Cardiac septum (tissue), 1 donor: ENCODE results near the gene NEMP1. TPM values are rescaled to one million over a fixed set of nuclear protein-coding genes. Genes with fewer than 3 reads are reported as not detected.
"Not testable (repeated sequence)": the region's sequence is repeated elsewhere in the genome, so short reads cannot be mapped to it uniquely, and the experiment has no call there.

Source experiments
- DNase-seq: peaks from one replicate; pipeline ENCODE4 v3.0.0-alpha.2; 2020; ENCODE audit warnings: low spot score
- intact Hi-C: fragments of 100-400 bp; cut with DNase I; formaldehyde crosslinking; loops from one replicate; pipeline ENCODE4 v1.14.0; 2022
- long read RNA-seq: library from polyadenylated mRNA; unstranded; transcript quantifications from one replicate; pipeline ENCODE4 v2.0.0, GENCODE V29; 2021
- total RNA-seq: library from RNA; stranded (reverse); fragmentation: NEBNext Ultra II Directional; extraction: Animal tissue kit (Norgen Biotek cat#: 25700); gene quantifications from one replicate; pipeline ENCODE4 v1.2.1, GENCODE V29; 2021
- donor health status: DM: no; HTN: no; CAD: no.

Gene NEMP1, protein sequence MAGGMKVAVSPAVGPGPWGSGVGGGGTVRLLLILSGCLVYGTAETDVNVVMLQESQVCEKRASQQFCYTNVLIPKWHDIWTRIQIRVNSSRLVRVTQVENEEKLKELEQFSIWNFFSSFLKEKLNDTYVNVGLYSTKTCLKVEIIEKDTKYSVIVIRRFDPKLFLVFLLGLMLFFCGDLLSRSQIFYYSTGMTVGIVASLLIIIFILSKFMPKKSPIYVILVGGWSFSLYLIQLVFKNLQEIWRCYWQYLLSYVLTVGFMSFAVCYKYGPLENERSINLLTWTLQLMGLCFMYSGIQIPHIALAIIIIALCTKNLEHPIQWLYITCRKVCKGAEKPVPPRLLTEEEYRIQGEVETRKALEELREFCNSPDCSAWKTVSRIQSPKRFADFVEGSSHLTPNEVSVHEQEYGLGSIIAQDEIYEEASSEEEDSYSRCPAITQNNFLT
- total RNA-seq = 2.4 TPM
- long read RNA-seq, full-length matches to known transcripts = 1 of 3 reads
- long read RNA-seq, partial matches to known transcripts = 1 of 3 reads
- long read RNA-seq, other reads (novel, unspliced or antisense) = 1 of 3 reads

GRCh38 chr12:57078519-57079404 lies at the start of gene NEMP1:
NEMP1 (minus strand) TSS chr12:57078791; CDS start chr12:57078745, 46 bp downstream.
- intact Hi-C loops = no loop called here
- peak; percentile 98 for DNase-seq

- intact Hi-C loops = loop anchor here (2.0 kb wide), 1 partner anchor 25 kb away; no protein-coding TSS in a partner anchor
- DNase-seq = peak; percentile 89
Observed at GRCh38 chr12:57127726-57128518, 49.3 kb upstream of the NEMP1 start, which contains the start of gene LRP1. LRP1 (plus strand) TSS chr12:57128483; CDS start chr12:57128965, 482 bp downstream.

DNA sequence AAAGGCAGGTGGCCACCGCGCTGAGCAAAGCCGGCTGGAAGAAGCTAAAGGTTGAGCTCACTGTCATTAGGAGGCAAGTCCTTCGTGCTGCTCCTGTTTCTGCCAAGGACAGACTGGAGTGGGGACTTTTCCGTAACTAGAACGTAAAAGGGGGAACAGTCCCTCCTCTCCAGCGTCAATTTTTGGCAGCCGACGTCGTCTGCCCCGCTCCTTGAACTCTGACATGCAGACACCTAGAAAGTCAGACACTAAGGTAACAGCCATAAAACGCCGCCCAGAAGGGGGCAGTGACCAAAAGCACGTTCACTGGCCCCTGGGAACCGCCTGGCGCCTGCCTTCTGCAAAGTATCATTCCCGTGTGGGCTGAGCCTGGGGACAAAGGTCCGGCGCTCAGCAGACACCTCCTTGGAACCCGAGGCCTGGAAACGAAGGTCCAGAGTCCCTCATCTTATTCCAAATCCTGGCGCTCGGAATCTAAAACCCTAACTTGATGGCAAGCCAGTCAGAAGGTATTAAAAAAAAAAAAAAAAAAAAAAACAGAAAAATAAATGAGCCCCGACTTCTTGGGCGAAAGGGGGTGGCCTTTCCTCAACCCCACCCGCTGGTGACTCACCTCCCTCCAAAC lies 48.6 kb upstream of the NEMP1 start:
- no peak for DNase-seq
- intact Hi-C loops = loop anchor here (2.0 kb wide), 1 partner anchor 26 kb away; no protein-coding TSS in a partner anchor

- intact Hi-C loops = loop anchor here (2.0 kb wide), 1 partner anchor 26 kb away; no protein-coding TSS in a partner anchor
Observed at GRCh38 chr12:57126561-57126960, 48.0 kb upstream of the NEMP1 start.

DNA sequence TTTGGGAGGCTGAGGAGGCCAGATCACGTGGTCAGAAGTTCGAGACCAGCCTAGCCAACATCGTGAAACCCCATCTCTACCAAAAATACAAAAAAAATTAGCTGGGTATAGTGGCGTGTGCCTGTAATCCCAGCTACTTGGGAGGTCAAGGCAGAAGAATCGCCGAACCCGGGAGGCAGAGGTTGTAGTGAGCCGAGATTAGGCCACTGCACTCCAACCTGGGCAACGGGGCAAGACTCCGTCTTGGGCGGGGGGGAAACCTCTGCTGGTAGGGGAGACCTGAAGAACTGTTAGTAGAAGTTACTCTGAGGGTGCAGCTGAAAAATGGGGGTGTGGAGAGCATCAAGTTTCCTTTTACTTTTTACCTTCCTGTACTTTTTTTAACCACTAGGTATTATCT lies 47.5 kb upstream of the NEMP1 start:
- intact Hi-C loops = loop anchor here (2.0 kb wide), 1 partner anchor 27 kb away; no protein-coding TSS in a partner anchor
- no peak for DNase-seq

More at GRCh38 chr12:57126561-57126960, 48.0 kb upstream of the NEMP1 start:
- no peak for DNase-seq

DNA sequence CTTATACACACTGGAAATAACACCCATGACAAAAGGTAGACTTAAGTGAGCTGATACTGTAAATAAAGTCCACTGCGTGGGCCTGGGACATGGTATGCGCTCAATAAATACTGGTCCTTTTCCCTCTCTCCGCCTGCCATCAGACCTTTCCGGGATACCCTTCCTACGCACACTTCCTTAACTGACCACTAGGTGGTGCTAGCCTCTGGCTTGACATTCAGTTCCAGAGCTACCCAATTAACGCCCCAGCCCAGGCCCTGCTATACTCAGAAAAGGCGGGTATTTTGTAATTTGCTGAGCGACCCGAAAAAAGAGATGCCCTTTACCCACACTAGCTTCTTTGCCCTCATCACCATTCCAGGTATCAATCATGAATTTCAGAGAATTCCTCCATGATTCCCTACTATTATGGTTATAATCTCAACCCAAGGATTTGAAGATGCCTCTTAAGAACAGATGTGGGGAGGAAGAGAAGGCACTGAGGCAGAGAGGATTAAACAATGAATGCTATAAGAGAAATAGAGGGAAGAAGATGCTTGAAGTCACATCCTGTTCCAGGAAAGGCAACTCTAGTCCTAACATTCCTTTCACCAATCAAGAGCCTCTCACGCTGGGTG lies 45.8 kb upstream of the NEMP1 start:
- no peak for DNase-seq
- intact Hi-C loops = loop anchor here (1.0 to 2.0 kb wide), 2 partner anchors 50 to 59 kb away; no protein-coding TSS in a partner anchor

DNA sequence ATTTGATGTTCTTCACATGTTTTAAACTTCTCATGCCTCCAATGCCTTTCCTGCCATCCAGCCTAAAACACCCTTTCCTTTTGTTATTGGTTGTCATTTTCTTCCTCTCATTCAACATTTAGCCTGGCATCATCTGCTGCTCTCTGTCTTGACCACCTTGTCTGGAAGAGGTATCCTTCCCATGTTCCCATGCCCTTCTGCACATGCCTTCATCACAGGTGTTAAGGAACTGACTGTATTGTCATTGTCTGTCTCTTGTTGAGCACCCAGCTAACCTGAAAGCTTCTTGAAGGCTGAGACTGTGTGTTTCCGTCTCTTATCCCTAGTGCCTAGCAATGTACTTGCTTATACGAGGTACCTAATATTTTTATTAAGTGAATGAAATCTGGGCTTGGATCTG lies 45.2 kb upstream of the NEMP1 start:
- DNase-seq = no peak
- intact Hi-C loops = loop anchor here (1.0 to 2.0 kb wide), 2 partner anchors 51 to 59 kb away; no protein-coding TSS in a partner anchor

GRCh38 chr12:57120718-57121117 lies 42.1 kb upstream of the NEMP1 start:
- DNase-seq, intact Hi-C loops: not testable (repeated sequence)

DNA sequence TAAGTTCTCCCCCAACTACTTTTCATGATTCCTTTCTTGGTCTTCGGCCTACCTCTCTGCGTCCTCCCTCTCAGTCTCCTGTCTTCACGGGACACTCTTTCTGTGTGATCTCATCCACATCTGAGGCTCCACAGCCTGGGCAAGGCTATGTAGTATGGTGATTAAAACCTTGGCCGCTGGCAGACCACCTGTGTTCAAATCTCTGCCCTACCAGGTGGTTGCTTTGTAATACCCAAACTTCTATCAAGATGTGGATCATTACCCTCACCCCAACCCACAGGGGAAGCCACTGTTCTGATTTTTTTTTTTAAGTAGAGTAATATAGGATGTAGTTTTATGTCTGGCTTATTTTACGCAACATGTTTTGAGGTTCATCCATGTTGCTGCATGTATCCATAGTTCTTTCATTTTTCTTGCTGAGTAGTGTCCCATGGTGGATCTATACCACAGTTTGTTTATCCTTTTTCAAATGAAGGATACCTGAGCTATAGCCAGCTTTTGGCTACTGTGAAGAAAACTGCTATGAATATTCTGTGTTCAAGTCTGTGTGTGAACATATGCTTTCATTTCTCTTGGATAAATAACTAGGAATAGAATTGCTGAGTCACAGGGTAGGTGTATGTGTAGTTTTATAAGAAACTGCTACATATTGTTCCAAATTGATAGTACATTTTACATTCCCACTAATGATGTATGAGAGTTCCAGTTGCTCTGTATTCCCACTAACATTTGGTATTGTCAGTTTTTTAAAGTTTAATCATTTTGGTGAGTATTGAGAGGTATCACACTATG lies 40.9 kb upstream of the NEMP1 start:
- intact Hi-C loops = no loop called here

GRCh38 chr12:57118711-57119271 lies 40.2 kb upstream of the NEMP1 start:
- no peak for DNase-seq
- intact Hi-C loops = no loop called here

More for the DNA sequence above, 40.9 kb upstream of the NEMP1 start:
- no peak for DNase-seq

DNA sequence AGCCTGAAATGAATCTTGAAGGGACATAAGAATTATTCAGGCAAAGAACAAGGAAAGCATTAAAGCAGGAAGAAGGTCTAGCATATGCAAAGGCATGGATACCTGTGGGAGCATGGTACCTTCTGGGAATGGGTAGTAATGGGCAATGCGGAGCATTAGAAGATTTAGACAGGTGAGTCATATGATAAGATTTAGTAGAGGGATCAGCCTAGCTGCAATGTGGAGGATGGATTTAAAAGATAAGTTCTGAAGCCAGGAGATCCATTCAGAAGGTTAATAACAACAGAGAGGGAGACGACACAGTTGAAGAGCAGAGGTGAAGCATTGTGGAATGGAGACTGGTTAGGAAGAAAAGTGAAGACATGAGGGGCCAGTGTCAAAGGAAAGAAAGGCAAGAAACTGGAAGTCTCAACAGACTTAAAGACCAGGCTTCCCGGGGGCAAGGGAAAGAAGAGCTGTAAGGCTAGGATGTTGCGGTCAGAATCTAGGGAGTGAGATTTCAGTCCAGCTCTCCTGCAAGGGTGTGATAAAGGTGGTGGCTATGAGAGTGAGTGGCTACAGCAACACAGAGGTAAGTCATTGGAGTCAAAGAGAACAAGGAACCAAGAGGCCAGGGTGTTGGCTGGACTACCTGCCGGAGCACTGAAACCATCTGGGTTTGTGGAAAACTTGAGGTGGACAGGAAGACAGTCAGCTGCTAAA lies 38.1 kb upstream of the NEMP1 start:
- intact Hi-C loops = no loop called here
- no peak for DNase-seq

DNA sequence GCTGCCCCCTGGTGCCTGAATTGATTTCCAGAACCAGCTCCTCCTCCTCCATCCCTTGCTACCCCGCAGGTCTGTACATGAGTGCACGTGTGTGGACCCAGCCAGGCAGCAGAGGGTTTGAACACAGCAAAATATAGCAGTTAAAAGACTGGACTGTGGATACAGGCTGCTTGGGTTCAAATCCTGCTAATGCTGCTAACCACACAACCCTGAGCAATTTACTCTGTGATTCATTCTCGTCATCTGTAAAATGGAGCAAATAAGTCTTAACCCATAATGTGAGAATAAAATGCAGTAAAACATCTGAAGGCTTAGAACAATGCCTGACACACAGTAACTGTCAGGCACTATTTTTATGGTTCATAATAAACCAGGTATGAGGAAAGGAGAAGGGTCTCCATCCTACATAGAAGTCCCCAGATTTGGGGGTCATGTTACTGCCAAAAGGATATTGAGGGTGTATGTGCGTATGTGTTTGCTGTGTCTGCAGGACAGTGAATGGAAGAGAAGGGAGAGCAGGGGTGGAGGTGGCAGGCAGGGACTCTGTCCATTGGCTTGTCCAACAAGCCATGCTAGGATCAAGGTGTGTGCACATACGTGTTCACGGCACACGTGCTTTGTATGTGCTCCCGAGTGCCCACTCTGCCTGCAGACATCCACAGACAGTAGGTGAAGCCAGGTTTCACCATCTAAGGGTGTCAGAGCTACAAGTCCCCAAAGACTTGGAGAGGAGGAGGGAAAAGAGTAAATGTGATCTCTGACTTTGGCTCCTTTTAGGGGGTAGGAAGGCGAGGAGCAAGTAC lies 34.1 kb upstream of the NEMP1 start:
- DNase-seq = no peak
- intact Hi-C loops = loop anchor here (1.0 to 5.0 kb wide), 2 partner anchors 43 to 105 kb away; partner anchors contain the start of gene ZBTB39

DNA sequence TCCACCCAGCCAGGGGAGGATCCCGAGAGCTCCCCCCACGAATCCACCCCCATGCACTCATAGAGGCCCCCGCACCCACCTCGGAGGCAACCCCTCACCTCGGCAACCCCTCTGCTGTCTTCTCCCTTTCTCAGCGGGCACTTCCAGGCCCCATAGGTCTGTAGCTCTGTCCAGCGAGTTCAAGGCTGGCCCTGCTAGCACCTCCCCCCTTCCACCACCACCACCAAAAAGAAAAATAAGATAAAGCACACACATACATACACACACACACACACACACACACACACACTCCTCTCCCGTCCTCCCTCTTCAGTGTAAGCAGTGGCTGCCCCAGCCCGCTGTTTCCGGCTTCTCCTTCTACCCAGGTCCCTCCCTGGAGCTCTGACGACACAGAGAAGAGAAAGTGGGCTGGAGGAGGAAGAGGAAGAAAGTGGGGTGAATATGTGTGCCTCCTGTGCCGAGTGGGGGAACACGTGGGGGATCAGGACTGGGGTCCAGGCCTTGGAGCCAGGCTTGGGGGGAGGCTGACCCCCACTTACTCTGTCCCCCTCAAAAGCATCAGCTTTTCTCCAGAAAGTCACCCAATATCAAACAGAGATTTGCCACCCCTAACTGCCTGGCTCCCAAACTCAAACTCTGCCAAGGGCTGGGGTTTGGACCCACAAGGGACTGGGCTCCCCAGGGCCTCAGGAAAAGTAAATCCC lies 32.6 kb upstream of the NEMP1 start, which contains the start of gene STAT6:
Gene STAT6, minus strand, starts transcription at position 332 of the 704 bp plus-strand sequence. CDS start 3,084 bp downstream, outside the sequence.
- peak; percentile 92 for DNase-seq
- intact Hi-C loops = loop anchor here (1.0 to 5.0 kb wide), 2 partner anchors 23 to 104 kb away; partner anchors contain the start of gene ZBTB39
